ENCODE measurements around the gene APBA2.

- TF ChIP-seq CTCF (IDR thresholded peaks at IDR 0.05; ENCODE audit: low read length) = no peak
- no peak for TF ChIP-seq EZH2 (IDR thresholded peaks at IDR 0.05; ENCODE audit: borderline replicate concordance, low read length)
Measured at GRCh38 chr15:29064290-29064689, 178.5 kb downstream of the APBA2 start.

All from OCI-LY1 (cell line).